HFFc6 (cell line): ENCODE results near the gene NR2C2AP. TPM values are rescaled to one million over a fixed set of nuclear protein-coding genes. Genes with fewer than 3 reads are reported as not detected.
A peak's percentile ranks its signal among the peaks of the same experiment; 100 is the strongest.

Source experiments
- DNase-seq: peaks from one replicate; pipeline ENCODE4 v3.0.0-alpha.2; 2018
- H3K27ac Mint-ChIP-seq: 2 replicates; pipeline ENCODE4 v1.8.0; 2020; ENCODE audit warnings: mild to moderate bottlenecking, mixed read lengths
- H3K27me3 Mint-ChIP-seq: 2 replicates; pipeline ENCODE4 v1.8.0; 2021; ENCODE audit warnings: mild to moderate bottlenecking, moderate library complexity, mixed read lengths; ENCODE audit not compliant: insufficient read depth
- H3K36me3 Mint-ChIP-seq: 2 replicates; pipeline ENCODE4 v1.8.0; 2021; ENCODE audit warnings: low read depth, mixed read lengths
- H3K4me1 Mint-ChIP-seq: 2 replicates; pipeline ENCODE4 v1.8.0; 2020; ENCODE audit warnings: low read depth, mixed read lengths
- H3K4me3 Mint-ChIP-seq: 2 replicates; pipeline ENCODE4 v1.8.0; 2020; ENCODE audit warnings: mild to moderate bottlenecking, moderate library complexity, mixed read lengths
- H3K9me3 Mint-ChIP-seq: 2 replicates; pipeline ENCODE4 v1.8.0; 2020; ENCODE audit warnings: mild to moderate bottlenecking, mixed read lengths
- CTCF ChIP-seq: fragments of 200-600 bp; sonication (generic); IDR thresholded peaks from 2 replicates; pipeline ENCODE4 v1.5.0; 2021; ENCODE audit warnings: antibody characterized with exemption, mild to moderate bottlenecking
- total RNA-seq, 6 experiments: library from RNA; stranded (reverse); fragmentation: NEBNext Ultra II Directional; extraction: Animal tissue kit (Norgen Biotek cat#: 25700); gene quantifications; 2 replicates in 1 of 6; 3 replicates in 5 of 6; pipeline ENCODE4 v1.2.3, GENCODE V29; 2021

NR2C2AP gene
- total RNA-seq, 6 experiments from 2014 or later, result 6.5 to 12.8 (median 9.3) TPM

DNA sequence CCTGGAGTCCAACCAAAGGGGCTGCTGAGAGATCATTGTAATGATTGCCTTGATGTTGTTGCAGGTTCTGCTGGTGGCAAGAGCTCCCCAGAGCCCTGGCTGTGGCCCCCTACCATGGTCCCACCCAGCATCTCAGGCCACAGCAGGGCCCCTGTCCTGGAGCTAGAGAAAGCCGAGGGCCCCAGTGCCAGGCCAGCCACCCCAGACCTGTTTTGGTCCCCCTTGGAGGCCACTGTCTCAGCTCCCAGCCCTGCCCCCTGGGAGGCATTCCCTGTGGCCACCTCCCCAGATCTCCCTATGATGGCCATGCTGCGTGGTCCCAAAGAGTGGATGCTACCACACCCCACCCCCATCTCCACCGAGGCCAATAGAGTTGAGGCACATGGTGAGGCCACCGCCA is 24.0 kb upstream of the NR2C2AP start:
- Mint-ChIP-seq H3K27me3 (peaks cover 41% of the 10 kb centered on the region), H3K36me3 (no peaks in the 10 kb centered on the region), H3K4me3 (no peak overlapping the region), H3K9me3 (no peaks in the 10 kb centered on the region), H3K4me1 (no peaks in the 10 kb centered on the region), H3K27ac (no peak overlapping the region)
- no peak for TF ChIP-seq CTCF
- no peak for DNase-seq

- DNase-seq, result no peak
- no peaks in the 10 kb centered on the region for H3K4me1 Mint-ChIP-seq
- H3K36me3 Mint-ChIP-seq, result no peaks in the 10 kb centered on the region
- no peak overlapping the region for H3K4me3 Mint-ChIP-seq
- H3K9me3 Mint-ChIP-seq, result no peaks in the 10 kb centered on the region
- peaks cover 37% of the 10 kb centered on the region for H3K27me3 Mint-ChIP-seq
- TF ChIP-seq CTCF, result no peak
- no peak overlapping the region for H3K27ac Mint-ChIP-seq
These were observed 23.4 kb upstream of the NR2C2AP start for GRCh38 chr19:19226663-19227062.

DNA sequence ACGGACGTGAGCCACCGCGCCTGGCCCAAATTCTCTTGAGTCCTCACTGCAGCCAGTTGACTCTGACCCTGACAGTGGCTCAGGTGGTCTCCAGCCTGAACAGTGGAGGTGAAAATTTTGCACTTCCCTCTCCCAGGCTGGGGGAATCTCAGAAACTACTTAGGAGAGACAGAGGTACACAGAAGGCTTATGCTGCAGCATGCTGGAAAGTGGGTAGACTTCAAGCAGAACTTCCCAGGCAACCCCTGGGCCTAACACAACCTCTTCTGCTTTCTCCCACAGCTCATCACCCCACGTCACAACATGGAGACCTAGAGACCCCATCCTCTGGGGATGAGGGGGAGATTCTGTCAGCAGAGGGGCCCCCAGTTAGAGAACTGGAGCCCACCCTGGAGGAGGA is 23.0 kb upstream of the NR2C2AP start:
- Mint-ChIP-seq H3K9me3 (no peaks in the 10 kb centered on the region), H3K27ac (no peak overlapping the region), H3K36me3 (no peaks in the 10 kb centered on the region), H3K4me1 (no peaks in the 10 kb centered on the region), H3K4me3 (no peak overlapping the region), H3K27me3 (peaks cover 36% of the 10 kb centered on the region)
- no peak for DNase-seq
- TF ChIP-seq CTCF, result no peak

GRCh38 chr19:19224852-19225494 is 21.8 kb upstream of the NR2C2AP start:
- Mint-ChIP-seq H3K9me3 (no peaks in the 10 kb centered on the region), H3K4me3 (peak overlapping the region; percentile 45; the same call in 1 of the 2 replicates), H3K4me1 (no peaks in the 10 kb centered on the region), H3K36me3 (no peaks in the 10 kb centered on the region), H3K27me3 (peaks cover 34% of the 10 kb centered on the region), H3K27ac (no peak overlapping the region)
- TF ChIP-seq CTCF, result peak; percentile 78
- peak; percentile 39 for DNase-seq

- Mint-ChIP-seq H3K4me1 (no peaks in the 10 kb centered on the region), H3K9me3 (no peaks in the 10 kb centered on the region), H3K4me3 (no peak overlapping the region), H3K27me3 (peaks cover 30% of the 10 kb centered on the region), H3K36me3 (no peaks in the 10 kb centered on the region), H3K27ac (no peak overlapping the region)
- DNase-seq, result no peak
- TF ChIP-seq CTCF, result no peak
These were observed 21.1 kb upstream of the NR2C2AP start for GRCh38 chr19:19224150-19224851.
